Activated CD4-positive, alpha-beta T cell treated with anti-CD3 and anti-CD28 coated beads, Interleukin-2, Interleukin-4, amounts not matched to agents 100 ng/mL and 50 ng/mL, durations not matched to agents 16 hours and 8 hours (primary cell): ENCODE results near the gene SMIM24.
"Not testable (repeated sequence)": the region's sequence is repeated elsewhere in the genome, so short reads cannot be mapped to it uniquely, and the experiment has no call there.

Experiments
- DNase-seq: peaks from one replicate; pipeline ENCODE4 v3.0.0-alpha.2; 2020; ENCODE audit warnings: low spot score

Gene SMIM24

DNA sequence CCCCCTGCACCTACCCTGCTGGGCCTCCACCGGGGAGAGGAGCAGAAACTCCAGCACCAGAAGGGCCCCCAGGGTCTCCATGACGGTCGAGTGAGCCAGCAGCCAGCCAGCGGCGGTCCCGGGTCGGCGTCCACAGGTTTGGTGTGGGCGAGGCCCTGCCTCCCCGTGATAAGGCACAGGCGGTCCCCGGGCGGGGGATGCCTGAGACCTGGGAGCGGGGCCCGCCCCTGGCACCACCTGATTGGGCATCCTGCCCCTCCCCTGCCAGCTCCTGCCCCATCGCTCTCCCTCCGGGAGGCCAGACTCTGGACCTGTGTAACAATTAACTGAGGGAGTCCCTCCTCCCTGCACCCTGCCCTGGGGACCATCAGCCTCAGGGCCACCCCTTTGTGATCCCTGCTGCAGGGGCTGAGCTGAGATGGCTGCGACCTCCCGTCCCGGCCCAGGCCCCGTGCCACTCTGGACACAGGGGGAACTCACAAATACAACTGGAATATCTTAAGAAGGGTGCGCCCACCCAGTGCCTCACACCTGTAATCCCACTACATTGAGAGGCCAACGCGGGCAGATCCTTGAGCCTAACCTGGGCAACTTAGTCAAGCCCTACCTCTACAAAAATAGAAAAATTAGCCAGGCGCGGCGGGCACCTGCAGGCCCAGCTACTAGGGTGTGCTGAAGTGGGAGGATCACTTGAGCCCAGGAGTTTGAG, at the start of gene SMIM24:
TSS of gene SMIM24 (minus strand) at position 143 of the 709 bp plus-strand sequence. CDS start at position 81, 62 bp downstream.
- no peak for DNase-seq

DNA sequence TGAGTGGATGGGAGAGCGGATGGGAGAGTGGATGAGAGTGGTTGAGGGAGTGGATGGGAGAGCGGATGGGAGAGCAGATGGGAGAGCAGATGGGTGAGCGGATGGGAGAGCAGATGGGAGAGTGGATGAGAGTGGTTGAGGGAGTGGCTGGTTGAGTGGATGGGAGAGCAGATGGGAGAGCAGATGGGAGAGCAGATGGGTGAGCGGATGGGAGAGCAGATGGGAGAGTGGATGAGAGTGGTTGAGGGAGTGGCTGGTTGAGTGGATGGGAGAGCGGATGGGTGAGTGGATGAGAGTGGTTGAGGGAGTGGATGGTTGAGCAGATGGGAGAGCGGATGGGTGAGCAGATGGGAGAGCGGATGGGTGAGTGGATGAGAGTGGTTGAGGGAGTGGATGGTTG, 49.0 kb upstream of the SMIM24 start:
- not testable (repeated sequence) for DNase-seq

DNA sequence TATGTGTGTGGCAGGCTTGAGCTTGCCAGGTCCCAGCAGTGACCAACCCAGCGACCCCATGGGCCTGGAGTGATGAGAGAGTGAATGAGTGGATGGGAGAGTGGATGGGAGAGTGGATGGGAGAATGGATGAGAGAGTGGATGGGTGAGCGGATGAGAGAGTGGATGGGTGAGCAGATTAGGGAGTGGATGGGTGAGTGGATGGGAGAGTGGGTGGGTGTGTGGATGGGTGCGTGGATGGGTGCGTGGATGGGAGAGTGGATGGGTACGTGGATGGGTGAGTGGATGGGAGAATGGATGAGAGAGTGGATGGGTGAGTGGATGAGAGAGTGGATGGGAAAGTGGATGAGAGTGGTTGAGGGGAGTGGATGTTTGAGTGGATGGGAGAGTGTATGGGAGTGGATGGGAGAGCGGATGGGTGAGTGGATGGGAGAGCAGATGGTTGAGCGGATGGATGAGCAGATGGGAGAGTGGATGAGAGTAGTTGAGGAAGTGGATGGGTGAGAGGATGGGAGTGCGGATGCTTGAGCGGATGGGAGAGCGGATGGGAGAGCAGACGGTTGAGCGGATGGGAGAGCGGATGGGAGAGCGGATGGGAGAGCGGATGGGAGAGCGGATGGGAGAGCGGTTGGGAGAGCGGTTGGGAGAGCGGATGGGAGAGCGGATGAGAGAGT, 48.4 kb upstream of the SMIM24 start:
- DNase-seq: no peak

DNA sequence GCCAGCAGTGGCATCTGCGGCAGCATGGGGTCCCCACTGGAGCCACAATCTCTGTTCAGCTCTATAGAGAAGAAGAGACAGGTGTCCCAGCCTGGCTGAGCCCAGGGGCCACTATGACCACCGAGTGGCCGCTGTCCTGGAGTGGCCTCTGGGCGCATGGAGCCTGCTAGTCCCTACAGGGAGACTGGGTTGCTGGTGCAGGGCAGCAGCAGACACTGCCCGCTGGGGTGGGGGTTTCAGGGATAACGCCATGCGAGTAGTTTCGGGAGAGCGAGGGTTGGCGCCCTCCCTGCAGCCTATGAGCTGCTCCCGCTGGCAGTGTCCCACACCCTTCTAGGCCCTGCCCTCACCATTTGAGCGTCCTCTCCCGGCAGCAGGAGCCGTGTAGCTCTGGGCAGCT, 47.8 kb upstream of the SMIM24 start:
- no peak for DNase-seq

DNA sequence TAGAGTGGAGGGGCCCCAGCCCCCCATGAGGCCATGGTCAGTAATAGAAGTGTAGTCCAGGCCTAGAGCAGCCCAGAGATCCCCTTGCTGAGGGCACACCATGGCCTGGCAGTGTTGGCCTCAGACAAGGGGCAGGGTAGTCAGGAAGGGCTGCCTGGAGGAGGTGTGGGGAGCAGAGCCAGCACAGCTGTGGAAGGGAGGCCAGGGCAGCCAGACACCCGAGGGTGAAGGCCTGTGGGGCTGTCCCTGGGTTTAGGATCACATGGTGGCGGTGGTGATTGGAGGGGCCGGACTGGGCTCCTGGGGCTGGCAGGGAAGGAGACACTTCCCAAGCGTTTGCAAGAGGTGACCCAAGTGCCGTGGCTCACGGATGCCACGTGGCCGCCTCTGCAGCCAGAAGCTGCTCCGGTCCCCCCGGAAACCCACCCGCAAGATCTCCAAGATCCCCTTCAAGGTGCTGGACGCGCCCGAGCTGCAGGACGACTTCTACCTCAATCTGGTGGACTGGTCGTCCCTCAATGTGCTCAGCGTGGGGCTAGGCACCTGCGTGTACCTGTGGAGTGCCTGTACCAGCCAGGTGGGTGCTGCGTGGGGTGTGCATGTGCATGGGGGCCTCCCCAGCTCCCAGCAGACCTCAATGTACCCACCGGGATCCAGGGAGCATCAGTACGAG, 47.0 kb upstream of the SMIM24 start:
- no peak for DNase-seq

DNA sequence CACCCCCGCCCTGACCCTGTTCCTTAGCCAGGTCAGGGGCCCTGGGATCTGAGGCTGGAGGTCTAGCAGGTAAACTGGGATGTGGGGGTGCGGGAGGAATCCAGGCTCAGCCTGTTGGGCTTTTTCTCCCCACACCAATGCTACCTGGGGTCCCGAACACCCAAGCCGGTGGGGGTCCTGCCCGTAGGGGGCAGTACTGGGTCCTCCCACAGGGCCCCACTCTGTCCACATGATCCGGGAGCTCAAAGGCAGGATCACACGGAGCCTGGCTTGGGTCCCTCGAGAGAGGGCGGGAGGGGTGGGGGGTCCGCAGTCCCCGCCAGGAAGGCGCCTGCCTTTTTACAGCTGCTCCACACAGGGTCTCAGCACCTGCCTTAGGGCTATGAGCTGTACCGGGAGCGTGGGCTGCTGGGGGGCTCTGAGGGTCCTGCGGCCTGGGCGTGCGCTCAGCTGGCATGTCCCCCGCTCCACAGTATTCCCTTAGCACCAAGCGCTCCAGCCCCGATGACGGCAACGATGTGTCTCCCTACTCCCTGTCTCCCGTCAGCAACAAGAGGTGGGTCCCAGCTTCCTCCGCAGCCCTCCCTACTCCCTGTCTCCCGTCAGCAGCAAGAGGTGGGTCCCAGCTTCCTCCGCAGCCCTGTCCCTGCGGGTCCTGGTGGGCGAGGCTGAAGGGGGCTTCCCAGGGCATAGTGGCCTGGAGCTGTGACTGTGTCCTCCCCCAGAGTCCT, 46.3 kb upstream of the SMIM24 start:
- no peak for DNase-seq

DNA sequence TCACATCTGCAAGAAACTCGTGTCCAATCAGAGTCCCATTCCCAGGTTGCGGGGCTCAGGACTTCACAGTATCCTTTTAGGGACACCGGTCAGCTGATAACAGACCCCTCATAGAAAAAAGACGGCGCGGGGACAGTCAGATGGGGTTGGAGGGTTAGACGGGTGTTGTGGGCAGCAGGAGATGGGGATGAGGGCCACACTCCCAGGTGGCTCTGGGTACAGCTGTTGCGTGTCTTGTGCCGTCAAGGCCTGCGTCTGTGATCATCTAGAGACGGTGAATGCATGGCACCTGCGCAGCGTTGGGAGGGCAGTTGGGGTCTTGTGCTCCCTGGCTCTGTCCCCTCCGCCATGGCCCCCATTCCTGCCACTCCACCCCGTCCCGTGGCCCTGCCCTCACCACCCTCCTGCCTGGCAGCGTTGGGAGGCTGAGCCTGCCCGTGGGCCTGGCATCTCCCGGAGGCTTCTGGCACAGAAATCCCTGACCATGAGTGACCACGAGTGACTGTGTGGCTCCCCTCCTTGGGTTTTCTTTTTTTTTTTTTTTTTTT, 44.7 kb upstream of the SMIM24 start:
- DNase-seq: no peak

DNA sequence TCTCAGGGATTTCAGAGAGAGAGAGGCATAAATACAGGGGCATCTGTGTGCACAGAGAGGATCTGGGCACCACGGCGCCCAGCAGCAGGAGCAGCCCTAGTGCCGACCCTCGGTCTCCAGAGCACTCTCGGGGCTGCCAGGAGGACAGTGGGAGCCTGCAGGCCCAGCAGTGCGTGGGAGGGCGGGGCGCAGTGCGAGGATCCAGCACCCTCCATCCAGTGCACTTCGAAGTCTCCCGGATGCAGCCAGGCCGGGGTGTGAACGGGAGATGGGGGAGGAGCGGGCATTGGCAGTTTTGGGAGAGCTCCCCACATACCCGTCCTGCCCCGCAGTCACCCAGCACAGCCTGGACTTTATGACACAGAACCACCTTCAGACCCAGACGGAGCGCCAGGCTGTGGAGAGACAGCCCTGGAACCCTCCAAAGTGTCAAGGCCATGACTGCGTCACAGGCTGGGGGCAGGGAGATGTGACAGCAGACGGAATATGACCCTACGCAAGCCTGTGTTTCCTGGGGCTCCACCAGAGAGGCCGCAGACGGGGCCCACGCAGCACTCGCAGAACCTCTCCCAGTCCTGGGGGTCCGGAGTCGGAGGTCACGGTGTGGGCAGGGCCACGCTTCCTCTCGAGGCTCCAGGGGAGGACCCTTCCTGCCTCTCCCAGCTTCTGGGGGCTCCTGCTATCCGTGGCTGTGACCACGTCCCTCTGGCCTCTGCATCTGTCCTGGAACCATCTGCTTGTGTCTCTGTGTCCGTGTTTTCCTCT, 43.9 kb upstream of the SMIM24 start:
- DNase-seq: no peak

DNA sequence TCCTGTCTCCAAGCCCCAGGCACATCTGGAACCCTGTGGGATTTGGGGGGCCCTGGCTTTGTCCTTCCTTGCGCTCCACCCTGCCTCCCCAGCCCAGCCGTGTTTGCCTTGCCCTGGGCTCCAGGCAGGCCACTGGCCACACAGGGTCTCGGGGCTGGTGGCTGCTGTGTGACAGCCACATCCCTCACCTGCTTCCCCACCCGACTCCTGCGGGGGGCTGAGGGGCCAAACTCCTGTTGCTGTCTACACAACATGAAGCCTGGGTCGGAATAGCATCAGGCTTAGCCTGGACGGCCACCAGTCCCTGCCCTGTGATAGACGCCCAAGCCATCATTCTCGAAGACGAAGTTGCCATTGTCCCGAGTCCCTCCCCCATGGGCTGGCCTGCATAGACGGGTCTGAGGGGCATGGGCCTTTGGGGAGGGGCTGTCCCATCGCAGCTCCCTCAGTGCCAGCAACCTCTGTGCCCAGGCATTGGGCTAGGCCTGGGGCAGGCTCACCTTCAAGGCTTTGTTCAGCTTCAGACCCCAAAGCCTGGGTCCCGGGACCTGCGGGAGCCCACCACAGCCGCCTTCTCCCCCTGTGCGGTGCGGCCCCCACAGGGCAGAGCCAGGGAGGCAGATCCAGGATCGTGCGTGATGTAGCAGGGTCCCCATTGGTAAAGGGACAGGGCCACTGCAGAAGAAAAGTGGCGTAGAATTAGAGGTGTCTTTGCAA, 43.2 kb upstream of the SMIM24 start:
- DNase-seq: no peak

DNA sequence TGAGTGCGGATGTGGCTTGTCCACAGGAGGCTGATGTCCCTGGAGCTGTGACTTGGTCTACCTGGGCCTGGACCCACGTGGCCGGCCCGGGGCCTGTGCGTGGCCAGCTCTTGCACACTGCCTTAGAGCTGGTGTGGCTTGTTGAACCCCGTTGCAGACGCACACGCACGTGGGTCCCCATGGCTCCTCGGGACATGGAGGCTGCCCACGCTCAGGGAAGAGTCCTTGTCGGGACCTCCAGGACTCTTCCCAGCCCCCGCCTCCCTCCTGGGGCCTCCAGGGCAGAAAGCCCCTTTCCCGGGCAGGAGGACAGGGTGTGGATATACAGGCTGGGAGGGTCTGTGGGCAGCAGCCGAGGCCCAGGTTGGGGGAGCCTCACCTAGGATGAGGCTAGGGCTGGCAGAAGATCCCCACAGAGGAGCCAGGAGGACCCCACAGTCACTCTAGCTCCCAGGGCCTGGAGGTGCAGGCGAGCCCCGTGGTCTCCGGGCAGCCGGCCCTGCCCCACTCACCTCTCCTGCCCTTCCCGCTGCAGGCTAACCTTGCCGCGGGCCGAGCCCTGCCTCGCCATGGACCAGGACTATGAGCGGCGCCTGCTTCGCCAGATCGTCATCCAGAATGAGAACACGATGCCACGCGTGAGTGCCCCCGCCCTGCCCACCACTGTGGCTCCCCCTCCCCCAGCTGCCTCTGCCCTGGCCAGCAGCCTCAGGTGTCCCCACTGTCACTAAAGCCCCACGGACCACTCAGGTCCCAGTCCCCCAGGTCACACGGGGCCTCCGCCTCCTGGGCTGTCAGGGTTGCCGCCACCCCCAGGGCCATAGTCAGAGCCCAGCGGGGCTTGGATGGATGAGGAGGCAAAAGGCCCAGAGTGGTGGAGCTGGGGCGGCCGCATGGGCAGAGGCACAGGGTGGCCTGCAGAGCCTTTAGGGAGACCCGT, 42.4 kb upstream of the SMIM24 start:
- DNase-seq: no peak

DNA sequence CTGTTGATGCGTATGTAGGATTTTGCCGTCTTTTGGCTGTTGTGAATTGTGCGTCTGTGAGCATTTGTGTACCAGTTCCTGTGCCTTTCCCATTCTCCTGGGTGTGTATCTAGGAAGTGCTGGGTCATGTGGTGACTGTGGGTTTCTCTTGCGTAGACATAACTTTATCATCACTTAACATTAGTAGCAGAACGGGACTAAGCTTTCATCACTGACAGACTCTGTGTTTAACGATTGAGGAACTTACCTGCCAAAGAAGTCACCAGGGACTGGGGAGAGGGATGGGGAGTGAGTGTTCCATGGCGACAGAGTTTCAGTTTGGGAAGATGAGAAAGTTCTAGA, 40.8 kb upstream of the SMIM24 start:
- DNase-seq: no peak

DNA sequence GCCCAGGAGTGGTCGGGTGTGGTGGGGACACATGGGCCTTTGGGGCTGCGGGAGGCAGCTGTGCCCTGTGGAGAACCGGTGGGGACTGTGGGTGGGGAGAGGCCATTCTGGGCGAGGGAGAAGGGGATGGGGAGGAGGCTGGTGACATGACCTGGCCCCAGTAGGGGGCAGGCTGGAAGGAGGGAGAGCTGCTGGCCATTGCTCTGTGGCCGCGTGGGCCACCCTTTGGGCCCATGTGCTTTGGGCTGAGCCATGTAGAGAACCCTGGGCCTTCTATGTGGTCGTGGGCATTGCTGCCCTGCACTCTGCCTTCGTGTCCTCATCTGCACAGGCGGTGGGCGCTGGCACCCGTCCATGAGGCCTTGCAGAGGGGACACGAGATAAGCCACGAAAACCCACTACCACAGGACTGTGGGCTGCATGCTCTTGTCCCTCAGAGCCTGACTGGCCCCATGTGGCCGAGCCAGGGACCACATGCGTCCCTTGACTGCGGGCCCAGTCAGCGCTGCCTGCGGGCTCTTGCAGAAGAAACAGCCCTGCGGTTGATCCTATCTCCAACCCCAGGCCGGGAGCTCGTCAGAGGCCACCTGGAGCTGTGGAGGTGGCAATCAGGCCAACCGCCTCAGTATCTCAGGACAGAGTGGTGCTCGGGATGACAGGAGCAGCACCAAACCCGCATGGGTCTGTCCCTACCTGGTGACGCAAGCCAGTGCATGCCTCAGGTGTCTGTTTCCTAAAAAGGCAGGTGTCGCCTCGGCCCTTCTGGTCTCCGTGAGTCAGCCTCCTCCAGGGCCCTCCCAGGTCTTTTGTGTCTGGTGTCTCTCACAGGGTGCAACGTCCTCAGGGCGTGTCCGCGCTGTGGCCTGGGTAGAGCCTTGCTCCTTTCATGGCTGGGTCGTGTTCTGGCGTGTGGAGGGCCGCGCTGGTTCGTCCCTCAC, 40.1 kb upstream of the SMIM24 start:
- DNase-seq: no peak

DNA sequence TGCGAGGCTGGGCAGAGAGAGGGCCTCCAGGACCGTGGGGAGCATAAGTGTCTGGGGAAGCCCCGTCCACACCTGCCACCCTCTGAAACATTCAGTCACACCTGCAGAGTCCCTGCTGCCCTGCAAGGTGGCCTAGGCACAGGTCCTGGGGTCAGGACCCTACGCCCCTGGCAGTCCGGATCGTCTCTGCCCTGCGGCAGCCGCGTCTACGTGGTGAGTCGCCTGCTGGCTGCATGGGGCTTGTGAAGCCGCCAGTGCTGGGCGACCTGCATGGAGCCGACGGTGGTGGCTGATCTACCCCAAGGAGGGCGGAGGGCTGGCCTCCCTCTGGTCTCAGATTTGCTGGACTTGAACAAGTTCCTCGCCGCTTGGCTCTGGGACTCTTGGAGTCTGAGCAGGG, 38.8 kb upstream of the SMIM24 start:
- no peak for DNase-seq

DNA sequence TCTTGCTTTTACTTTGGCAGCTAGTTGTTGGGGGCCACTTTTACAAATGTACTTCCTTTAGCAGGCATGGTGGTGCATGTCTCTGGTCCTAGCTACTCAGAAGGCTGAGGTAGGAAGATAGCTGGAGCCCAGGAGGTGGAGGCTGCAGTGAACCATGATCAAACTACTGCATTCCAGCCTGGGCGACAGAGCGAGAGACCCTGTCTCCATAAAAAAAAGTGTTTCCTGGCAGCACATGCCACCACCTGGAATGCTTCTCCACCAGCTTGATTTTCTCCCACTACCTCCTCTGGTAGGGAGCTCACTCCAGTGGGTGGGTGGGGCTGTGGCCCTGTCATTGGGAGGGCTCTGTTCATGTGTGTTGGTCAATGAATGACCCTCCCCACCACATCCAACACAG, 38.3 kb upstream of the SMIM24 start:
- DNase-seq: no peak

DNA sequence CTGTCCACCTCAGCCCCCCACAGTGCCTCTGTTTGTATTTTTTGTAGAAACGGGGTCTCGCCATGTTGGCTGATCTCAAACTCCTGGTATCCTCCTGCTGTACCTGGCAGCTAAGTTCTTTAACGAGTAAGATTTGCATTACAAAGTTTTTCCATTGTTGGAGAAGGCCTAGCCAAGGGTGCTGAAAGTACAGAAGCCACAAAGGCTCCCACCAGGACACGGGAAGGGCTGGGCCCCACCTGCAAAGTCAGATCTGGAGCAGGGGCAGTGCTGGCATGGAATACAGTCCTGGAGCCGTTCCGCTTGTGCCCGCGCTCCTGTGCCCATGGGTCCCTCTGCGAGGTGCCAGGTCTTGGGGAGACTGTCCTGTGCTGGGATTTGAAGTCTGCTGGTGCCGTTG, 37.9 kb upstream of the SMIM24 start:
- DNase-seq: no peak

DNA sequence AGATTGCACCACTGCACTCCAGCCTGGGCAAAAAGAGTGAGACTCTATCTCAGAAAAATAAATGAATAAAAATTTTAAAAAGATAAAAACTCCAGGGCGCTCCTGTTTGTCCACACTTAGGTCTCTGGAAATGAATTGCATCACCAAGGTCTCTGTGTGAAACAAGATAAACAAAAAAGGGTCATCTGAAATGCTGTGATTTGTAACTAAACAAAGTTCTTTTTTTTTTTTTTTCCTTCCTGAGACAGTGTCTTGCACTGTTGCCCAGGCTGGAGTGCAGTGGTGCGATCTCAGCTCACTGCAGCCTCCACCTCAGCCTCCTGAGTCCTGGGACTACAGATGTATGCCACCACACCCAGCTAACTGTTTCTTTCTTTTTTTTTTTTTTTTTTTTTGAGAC, 37.3 kb upstream of the SMIM24 start:
- no peak for DNase-seq

DNA sequence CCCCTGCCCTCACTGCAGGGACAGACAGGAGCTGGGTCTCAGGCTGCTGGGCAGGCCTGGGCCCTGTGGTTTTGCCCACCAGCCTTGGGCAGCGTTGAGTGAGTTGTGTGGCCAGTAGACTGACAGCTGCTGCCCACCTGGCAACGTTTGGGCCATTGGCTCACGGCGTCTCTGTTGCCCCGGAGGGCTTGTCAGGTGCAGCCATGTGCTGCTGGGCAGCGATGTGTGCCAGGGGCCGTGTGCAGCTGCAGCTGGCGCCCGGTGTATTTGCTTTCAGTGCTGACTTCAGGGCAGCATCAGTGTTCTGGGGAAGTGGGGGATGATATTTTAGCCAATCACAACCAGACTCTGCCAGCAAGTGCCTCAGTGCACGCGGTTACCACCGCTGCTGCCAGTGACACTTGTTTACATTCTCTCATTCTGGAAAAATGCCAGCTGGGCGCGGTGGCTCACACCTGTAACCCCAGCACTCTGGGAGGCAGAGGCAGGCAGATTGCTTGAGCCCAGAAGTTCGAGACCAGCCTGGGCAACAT, 36.4 kb upstream of the SMIM24 start:
- no peak for DNase-seq

DNA sequence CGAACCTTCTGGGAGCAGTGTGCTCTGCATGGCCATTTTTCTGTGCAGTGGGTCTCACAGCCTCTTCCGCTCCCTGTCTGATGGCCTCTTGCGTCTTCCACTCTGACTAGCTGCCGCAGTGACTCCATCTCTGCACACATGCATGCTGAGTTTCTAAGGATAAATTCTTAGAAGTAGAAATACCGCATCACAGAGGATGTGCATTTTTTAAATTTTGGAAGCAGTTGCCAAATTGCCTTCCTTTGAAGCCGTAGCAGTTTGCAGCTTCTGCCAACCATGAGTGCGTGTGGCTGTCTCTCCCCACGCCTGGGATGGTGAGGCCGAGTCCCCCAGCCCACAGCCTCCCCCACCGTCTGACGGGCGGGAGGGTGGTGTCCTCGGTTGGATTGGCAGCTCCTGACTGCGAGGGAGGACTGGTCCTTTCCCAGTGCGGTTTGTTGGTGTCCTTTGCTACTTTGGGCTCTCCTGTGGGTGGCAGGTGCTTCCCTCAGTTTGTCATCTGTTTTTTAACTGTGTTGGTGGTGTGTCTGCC, 35.6 kb upstream of the SMIM24 start:
- DNase-seq: no peak
